HG02798 (cell line): Measurements from ENCODE around the gene HOXA2.

Source experiments
- ATAC-seq: cut with Tn5 transposase; IDR thresholded peaks from one replicate; pipeline ENCODE4 v1.9.1; 2021; ENCODE audit warnings: mild to moderate bottlenecking; ENCODE audit not compliant: unreplicated experiment, poor library complexity

HOXA2 gene

DNA sequence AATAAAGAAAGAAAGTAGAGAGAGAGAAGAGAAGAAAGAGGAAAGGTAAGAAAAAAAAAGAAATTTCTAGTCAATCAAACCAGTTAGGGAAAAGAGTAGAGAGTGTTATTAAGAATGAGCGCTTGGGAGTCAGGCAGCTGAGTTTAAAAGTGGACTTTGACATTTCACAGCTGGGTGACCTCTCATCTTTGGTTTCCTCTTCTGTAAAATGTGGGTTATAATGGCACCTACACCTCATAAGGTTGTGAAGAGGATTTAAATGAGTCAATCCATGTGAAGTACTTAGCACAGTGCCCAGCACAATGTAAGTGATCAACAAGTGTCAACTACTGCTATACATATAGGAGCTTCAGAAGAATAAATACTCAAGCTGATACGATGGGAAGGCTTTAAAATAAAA lies 18.8 kb downstream of the HOXA2 start:
- ATAC-seq = no peak

DNA sequence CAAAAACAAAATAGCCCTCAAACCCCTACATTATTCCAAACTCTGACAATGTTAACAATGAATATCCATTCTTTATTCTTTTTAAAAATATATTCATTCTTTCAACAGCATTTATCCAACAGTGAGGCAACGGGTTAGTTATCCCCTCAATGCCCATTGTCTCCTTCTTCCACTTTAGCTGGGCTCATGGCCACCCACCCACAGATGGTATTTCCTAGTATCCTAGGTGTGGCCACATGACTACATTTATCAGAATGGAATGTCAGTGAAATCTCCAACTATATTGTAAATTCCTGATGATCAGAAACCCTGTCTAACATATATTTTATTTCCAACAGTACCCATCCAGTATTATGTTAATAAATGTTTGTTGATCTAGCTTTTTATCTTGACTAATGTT lies 20.3 kb downstream of the HOXA2 start:
- no peak for ATAC-seq

DNA sequence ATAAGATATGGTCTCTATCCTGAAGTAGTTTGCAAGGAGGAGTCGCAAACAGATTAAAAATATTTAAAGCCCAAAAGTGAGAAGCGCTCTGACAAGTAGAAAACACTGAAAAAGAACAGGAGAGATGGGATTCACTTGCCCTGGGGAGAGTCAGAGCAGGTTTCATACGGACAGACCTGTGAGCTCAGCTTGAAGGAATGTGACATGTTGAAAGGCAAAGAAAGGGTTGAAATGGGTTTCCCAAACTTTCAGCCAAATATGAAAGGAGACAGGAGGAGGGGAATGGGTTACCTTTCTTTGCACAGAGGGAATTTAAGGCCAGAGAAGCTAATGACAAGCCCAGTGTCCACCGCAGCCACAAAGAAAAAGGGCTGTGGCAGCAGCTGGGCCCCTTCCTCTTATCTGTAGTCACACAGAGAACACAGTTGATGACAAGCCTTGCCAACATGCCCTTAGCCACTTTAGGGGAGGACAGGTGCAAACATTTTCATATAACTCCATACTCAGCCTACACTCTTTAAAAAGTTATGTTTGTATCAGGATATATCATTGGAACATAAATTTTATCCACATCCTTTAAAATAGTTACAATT lies 21.5 kb downstream of the HOXA2 start:
- no peak for ATAC-seq

DNA sequence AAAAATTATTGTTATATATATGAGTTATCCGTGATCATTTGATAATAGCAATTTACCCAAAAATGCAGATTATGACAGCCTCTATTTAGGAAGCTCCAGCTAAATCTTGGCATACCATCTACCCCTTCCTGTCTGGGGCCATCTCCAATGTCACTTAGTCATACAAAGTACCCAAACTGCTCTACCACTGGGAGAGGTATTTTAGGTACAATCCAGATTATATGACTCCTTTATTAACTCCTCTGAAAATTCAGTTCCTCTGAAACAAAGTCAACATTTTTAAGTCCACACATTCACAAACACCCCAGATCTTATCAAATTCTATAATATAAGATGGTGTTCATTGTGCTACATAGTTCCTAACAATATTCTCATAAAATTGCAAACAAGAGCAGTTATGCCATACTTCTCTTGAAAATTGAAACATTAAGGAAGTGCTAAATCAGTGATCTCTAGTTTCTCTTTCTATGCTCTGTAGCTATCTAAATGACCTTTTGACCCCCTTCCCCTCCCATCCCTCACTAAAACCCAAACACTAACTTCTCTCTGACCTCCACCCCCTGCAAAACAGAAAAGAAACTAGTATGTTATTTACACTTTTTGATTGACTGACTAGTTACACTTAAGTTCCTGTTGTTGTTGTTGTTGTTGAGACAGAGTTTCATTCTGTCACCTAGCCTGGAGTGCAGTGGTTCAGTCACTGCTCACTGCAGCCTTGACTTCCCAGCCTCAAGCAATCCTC lies 23.1 kb downstream of the HOXA2 start:
- ATAC-seq = no peak

DNA sequence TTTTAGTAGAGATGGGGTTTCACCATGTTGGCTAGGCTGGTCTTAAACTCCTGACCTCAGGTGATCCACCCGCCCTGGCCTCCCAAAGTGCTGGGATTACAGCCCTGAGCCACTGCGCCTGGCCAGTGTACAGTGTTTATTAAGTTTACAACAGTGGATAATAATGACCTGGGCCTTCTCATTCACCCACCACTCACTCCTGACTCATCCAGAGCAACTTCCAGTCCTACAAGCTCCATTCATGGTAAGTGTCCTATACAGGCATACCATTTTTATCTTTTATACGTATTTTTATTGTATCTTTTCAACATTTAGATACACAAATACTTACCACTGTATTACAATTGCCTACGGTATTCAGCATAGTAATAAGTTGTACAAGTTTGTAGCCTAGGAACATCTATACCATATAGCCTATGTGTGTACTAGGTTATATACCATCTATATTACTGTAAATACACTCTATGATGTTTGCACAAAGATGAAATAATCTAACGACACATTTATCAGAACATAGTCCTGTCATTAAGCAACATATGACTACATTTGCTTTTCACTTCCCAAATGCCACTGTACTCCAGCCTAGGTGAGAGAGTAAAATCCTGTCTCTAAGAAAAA lies 23.8 kb downstream of the HOXA2 start:
- ATAC-seq = no peak

DNA sequence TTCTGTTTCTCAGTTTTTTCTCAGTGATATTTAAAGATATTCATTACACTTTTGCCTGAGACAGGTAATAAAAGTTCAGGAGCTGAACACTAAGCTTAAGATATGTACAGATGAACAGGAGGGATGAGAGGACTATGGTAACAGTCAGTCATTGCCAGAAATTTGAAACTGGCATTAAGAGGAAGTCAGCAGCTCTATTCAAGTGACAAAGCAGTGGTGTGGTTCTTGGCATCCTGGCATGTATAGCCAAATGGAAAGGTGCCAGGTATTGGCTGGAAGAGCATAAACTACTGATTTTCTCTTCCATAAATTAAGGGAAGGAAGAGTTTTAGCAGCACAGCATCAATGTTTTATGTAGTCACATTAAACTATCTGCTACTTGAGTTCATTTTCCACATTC lies 29.4 kb downstream of the HOXA2 start:
- no peak for ATAC-seq

DNA sequence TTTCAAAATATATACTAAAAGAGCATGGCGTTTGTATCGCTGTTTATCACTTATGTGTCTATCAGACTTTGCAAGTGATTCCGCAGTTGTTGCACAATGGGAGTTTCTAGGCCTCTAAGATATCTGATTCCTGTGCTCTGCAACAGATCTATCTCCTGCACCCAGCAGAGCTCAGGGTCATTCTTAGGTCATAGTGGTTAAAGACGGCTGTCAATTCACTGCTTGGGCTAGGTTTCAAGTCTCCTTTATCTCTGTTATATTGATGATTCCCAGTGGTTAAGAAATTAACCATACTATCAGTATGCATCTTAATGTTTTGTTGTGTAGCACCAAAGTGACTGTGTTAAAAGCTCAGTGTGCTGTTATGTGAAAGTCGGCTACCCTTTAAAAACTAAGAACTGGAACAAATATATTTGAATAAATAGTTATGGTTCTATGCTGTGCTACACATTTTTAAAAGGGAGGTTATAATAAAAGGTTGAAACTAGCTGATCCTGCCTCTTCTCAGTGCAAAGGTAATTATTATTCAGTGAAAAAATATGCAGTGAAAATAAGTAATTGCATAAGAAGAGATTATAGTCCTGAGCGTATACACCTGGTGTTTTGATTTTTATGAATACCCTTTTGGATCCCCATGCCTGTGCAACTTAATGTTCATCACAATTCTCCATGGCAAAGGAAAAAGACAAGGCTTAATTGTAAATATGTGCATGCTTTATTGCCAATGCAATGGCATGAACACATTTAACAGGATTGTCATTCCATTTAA lies 30.7 kb downstream of the HOXA2 start:
- no peak for ATAC-seq

DNA sequence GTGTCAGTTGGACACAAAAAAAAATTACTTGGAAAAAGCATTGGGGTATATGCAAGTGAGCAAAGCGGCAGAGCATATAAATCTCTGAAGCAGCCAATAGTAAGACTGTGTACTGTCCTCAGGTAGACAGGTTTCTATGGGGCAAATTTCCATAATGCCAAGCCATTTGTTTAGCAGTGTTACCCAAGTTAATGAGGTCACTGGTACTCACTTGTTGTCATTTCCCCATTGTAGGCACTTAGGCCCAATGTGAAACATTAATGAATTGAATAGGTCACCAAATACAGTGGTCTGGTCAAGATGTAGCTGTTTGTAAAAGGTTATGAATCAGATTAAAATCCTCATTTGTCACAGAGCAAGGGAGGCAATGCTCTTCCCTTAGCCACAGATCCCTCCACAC lies 34.2 kb downstream of the HOXA2 start:
- ATAC-seq = no peak

DNA sequence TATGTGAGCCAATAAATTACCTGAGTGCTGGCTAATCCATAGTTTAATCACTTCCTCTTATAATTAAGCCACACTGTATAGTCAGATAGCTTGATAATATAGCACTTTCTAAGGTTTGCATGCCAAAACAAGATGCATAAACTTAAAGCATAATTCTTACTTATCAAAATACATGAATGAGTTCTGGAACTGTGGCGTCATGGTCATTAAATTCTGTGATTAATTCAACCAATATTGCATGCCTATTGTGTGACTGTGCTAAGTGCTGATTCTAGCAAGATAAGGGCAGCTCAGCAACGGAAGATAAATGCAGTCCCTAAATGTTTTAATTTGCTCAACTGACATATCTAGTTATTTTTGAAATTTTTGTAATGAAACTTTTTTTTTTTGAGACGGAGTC lies 36.3 kb downstream of the HOXA2 start:
- ATAC-seq = no peak

DNA sequence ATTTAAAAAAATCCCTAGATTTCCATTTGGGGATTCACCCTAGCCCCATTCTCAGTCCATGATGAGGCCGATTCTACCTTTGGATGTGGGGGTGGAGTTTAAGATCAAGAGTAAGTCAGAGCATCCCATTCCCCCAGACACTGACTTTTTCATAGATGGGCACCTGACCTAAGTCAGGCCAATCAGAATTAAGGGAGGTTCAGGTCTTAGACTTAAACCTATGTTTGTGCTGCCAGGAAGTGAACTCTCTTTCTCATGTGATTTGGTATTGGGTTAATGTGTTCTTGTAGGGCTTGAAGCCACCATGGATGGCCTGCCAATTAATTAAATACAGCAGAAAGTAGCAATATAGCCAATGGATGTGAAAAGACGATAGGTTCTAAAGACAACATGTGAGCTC lies 36.8 kb downstream of the HOXA2 start:
- no peak for ATAC-seq

DNA sequence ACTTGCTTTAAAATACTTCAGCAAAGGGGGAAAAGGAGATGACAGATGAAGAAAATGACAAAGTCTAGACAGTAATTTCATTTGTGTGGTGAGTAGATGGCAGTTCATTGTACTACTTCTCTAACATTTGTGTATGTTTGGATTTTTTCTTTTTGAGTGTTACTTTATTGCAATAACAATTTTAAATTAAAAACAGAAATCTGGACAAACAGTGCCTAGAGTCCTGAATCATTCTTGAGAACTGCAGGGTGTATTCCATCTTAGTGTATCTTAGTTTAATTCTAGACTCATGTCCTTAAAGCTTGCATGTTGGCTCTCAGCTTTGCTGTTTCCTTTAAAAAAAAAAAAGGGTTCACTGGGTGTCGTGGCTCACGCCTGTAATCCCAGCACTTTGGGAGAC lies 37.8 kb downstream of the HOXA2 start:
- no peak for ATAC-seq

DNA sequence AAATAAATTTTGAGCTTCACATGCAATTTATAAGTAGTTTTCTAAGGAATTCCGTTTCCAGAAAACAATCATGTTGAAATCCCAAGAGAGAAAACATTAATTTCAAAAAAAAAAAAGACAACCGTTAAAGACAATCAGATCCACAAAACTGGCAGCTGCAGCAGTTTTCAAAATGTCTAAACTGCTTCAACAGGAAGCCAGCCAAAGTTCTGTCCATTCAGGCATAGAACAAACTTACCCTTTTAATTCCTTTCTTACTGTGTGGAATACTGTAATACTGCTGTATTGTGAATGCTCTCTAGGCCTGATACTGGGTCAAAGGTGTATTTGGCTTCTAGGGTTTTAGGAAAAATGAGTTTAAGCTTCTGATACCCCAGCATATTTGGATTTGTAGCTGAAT lies 38.3 kb downstream of the HOXA2 start:
- ATAC-seq = no peak

DNA sequence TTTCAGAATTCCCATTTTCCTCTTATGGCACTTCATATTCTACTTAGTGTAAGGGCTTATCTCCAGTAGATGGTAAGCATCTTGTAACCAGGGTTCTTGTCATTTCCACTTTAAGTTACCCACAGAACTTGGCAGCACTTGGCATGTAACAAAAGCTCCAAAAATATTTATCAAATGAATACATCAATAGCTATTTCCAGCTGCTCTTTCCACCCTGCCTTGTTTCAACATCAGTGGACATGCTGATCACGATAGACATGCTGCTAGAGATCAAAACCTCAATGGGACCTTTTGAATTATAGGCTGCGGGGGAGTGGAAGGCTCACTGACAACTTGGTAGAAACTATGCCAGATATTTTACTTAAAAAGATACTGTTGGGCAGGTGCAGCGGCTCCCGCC lies 39.5 kb downstream of the HOXA2 start:
- ATAC-seq = no peak

DNA sequence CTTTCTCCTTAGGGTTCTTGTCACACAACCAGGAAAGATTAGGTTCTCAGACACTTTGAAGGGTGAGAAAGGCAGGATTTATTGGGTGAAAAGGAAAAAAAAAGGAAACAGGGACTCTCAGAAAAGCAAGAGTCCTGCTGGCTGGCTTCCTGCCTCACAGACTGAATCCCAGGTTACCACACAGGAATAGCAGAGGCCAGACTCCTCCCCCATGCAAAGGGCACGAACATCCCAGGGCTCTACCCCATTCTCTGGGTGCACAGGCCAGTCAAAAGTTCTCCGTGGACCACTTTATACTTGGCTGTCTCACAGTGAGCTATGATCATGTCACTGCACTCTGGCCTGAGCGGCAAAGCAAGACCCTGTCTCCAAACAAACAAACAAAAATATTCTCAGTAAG lies 49.3 kb downstream of the HOXA2 start:
- ATAC-seq = no peak

DNA sequence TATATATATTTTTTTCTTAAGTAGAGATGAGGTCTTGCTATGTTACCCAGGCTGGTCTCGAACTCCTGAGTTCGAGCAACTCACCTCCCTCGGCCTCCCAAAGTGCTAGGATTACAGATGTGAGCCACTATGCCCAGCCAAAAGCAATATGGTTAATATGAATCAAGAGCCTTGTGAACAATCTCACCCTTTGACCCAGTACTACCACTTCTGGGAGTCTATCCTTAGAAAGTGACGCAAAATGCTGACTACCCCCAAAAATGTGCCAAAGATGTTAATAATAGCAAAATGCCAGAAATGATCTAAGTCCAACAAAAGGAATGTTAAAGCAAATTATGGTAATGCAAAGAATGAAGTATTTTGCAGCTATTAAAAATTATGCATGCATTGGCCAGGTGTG lies 51.0 kb downstream of the HOXA2 start:
- ATAC-seq = no peak
